ENCODE data around the gene CCNT2. TPM values are rescaled to one million over a fixed set of nuclear protein-coding genes. Genes with fewer than 3 reads are reported as not detected.

The CCNT2 gene
- total and polyA plus RNA-seq, 2 experiments from 2014 or later, result 13.1 to 41.7 TPM

GRCh38 chr2:135004005-135004746, 85.6 kb downstream of the CCNT2 start:
- Histone ChIP-seq H3K4me2 (peak overlapping the region; percentile 58), H3K27ac (no peak overlapping the region), H3K36me3 (replicated peaks; ENCODE audit: insufficient read depth, low read depth) (no peaks in the 10 kb centered on the region), H4K20me1 (ENCODE audit: insufficient read depth, poor library complexity, severe bottlenecking) (no peaks in the 10 kb centered on the region), H3K9me3 (ENCODE audit: low read depth) (no peaks in the 10 kb centered on the region), H2AFZ (peak overlapping the region; percentile 43), H3K4me1 (ENCODE audit: insufficient read depth) (no peaks in the 10 kb centered on the region), H3K79me2 (no peaks in the 10 kb centered on the region), H3K27me3 (peaks cover 11% of the 10 kb centered on the region), H3K4me3 (no peak overlapping the region), H3K9me2 (replicated peaks; ENCODE audit: insufficient read depth) (no peaks in the 10 kb centered on the region)
- TF ChIP-seq EZH2phosphoT487 (IDR thresholded peaks at IDR 0.05; ENCODE audit: low read depth, severe bottlenecking, unreplicated experiment), result no peak
- TF ChIP-seq CTCF (IDR thresholded peaks at IDR 0.05; ENCODE audit: poor library complexity), result peak; percentile 98
- DNase-seq (ENCODE audit: low spot score), result peak; percentile 87
- 7% methylated on average over 17 of the region's 17 CpGs for WGBS (ENCODE audit: low lambda C conversion rate, missing lambda C conversion rate)

GRCh38 chr2:135005753-135006152, 87.1 kb downstream of the CCNT2 start:
- no peak for TF ChIP-seq EZH2phosphoT487 (IDR thresholded peaks at IDR 0.05; ENCODE audit: low read depth, severe bottlenecking, unreplicated experiment)
- TF ChIP-seq EZH2 (IDR thresholded peaks at IDR 0.05; ENCODE audit: borderline replicate concordance), result no peak
- TF ChIP-seq CTCF (IDR thresholded peaks at IDR 0.05; ENCODE audit: poor library complexity), result no peak
- DNase-seq (ENCODE audit: low spot score), result no peak
- H3K36me3 ChIP-seq (replicated peaks; ENCODE audit: insufficient read depth, low read depth), result no peaks in the 10 kb centered on the region
- H3K27ac ChIP-seq, result no peak overlapping the region
- H3K4me2 ChIP-seq, result no peak overlapping the region
- H3K79me2 ChIP-seq, result no peaks in the 10 kb centered on the region
- peaks cover 11% of the 10 kb centered on the region for H3K27me3 ChIP-seq
- no peak overlapping the region for H3K4me3 ChIP-seq
- no peaks in the 10 kb centered on the region for H3K4me1 ChIP-seq (ENCODE audit: insufficient read depth)
- 71% methylated on average over 3 of the region's 3 CpGs for WGBS (ENCODE audit: low lambda C conversion rate, missing lambda C conversion rate)
- H3K9me3 ChIP-seq (ENCODE audit: low read depth), result no peaks in the 10 kb centered on the region
- H2AFZ ChIP-seq, result no peak overlapping the region
- H3K9me2 ChIP-seq (replicated peaks; ENCODE audit: insufficient read depth), result no peaks in the 10 kb centered on the region
- H4K20me1 ChIP-seq (ENCODE audit: insufficient read depth, poor library complexity, severe bottlenecking), result no peaks in the 10 kb centered on the region

Other genes with a start within 250 kb of the CCNT2 start
- 0.40 and 1.1 TPM in 2 replicates for gene TMEM163, start 199.8 kb upstream of the CCNT2 start, total RNA-seq
- 0.81 and 1.1 TPM in 2 replicates for gene TMEM163, start 199.8 kb upstream of the CCNT2 start, polyA plus RNA-seq
- gene ACMSD, start 80.2 kb upstream of the CCNT2 start, total RNA-seq, result 6.5 and 8.6 TPM in 2 replicates
- 3.6 and 6.7 TPM in 2 replicates for gene ACMSD, start 80.2 kb upstream of the CCNT2 start, polyA plus RNA-seq
- 1.1 TPM in 1 of 2 replicates, not detected in the other for gene MAP3K19, start 128.6 kb downstream of the CCNT2 start, total RNA-seq
- gene MAP3K19, start 128.6 kb downstream of the CCNT2 start, polyA plus RNA-seq, result 0.50 TPM in 1 of 2 replicates, not detected in the other
- gene RAB3GAP1, start 133.5 kb downstream of the CCNT2 start, total RNA-seq, result 61.1 and 62.5 TPM in 2 replicates
- 12.2 and 17.7 TPM in 2 replicates for gene RAB3GAP1, start 133.5 kb downstream of the CCNT2 start, polyA plus RNA-seq

Data from hepatocyte (in vitro differentiated cells).